K562 (cell line): ENCODE results near the gene LAMTOR5. TPM values are rescaled to one million over a fixed set of nuclear protein-coding genes. Genes with fewer than 3 reads are reported as not detected.

Experiments
- ATAC-seq: fragments of 200-7000 bp; cut with Tn5 transposase; 3 replicates; pipeline ENCODE4 v1.9.1; 2020; ENCODE audit warnings: moderate library complexity
- BruUV-seq: library from RNA; stranded (reverse); fragments of 400-500 nt; replicated peaks from 2 replicates; lab custom pipeline; 2021; lab: Mats Ljungman, UMichigan
- CTCF ChIA-PET: fragments of 300-600 bp; formaldehyde crosslinking; extraction: SDS; loops from one replicate; lab custom pipeline; 2021; ENCODE audit warnings: low intra/inter-chr PET ratio; lab: Yijun Ruan, JAX
- POLR2A ChIA-PET: fragments of 300-600, 350-650 bp; sonication (Branson Sonifier 250); formaldehyde crosslinking; extraction: SDS; loops from one replicate; lab custom pipeline; 2021; ENCODE audit warnings: antibody characterized with exemption, inconsistent platforms; lab: Yijun Ruan, JAX
- DNase-seq, 4 experiments: peaks; one replicate each; pipeline versions ENCODE4 v3.0.0 to v3.0.0-alpha.2; 2011 to 2018; ENCODE audit warnings: low spot score in 3 of 4, mixed read lengths in 3 of 4; ENCODE audit errors: extremely low read depth in 1 of 4
- FAIRE-seq: peaks from 2 replicates; lab custom pipeline; 2011; peaks lifted over from hg19 to GRCh38; lab: Jason Lieb, UNC
- H2AFZ ChIP-seq: 2 replicates; pipeline ENCODE4 v1.6.0; 2011; ENCODE audit warnings: low read depth, low read length, control low read depth, inconsistent platforms
- H3K27ac ChIP-seq: fragments of 200-600 bp; 3 replicates; pipeline ENCODE4 v1.8.0; 2011; ENCODE audit warnings: low read depth, mild to moderate bottlenecking, control low read depth, inconsistent platforms, low read length, moderate library complexity, mixed read lengths; ENCODE audit errors: extremely low read depth
- H3K27me3 ChIP-seq, 2 experiments: fragments of 300-600 bp in 1 of 2; 2 replicates in 1 of 2; 3 replicates in 1 of 2; pipeline versions ENCODE4 v1.6.0 to v1.8.0; 2011; ENCODE audit warnings: inconsistent platforms in 2 of 2, low read length in 2 of 2, mild to moderate bottlenecking in 1 of 2, mixed read lengths in 1 of 2, moderate library complexity in 1 of 2; ENCODE audit not compliant: control insufficient read depth in 2 of 2, insufficient read depth in 2 of 2
- H3K36me3 ChIP-seq: fragments of 300-600 bp; 3 replicates; pipeline ENCODE4 v1.8.0; 2011; ENCODE audit warnings: mild to moderate bottlenecking, low read length, inconsistent platforms; ENCODE audit not compliant: control insufficient read depth, insufficient read depth
- H3K4me1 ChIP-seq, 2 experiments: fragments of 200-600 bp in 1 of 2; replicated peaks in 1 of 2; 2 replicates in 1 of 2; 3 replicates in 1 of 2; pipeline versions ENCODE4 v1.5.1 to v1.8.0; 2011; ENCODE audit warnings: inconsistent platforms in 2 of 2, low read length in 2 of 2, mild to moderate bottlenecking in 1 of 2, mixed read lengths in 1 of 2, moderate library complexity in 1 of 2; ENCODE audit not compliant: control insufficient read depth in 2 of 2, insufficient read depth in 2 of 2
- H3K4me2 ChIP-seq: 2 replicates; pipeline ENCODE4 v1.6.1; 2011; ENCODE audit warnings: low read length, control low read depth, inconsistent platforms, mixed read lengths; ENCODE audit not compliant: insufficient read depth
- H3K4me3 ChIP-seq: fragments of 200-600 bp; sonication (generic), shearing (Covaris generic); 2 replicates; pipeline ENCODE4 v1.5.1; 2016; ENCODE audit warnings: control low read depth, inconsistent platforms
- H3K79me2 ChIP-seq: fragments of 200-600 bp; 3 replicates; pipeline ENCODE4 v1.8.0; 2011; ENCODE audit warnings: low read length, inconsistent platforms; ENCODE audit not compliant: control insufficient read depth, insufficient read depth
- H3K9ac ChIP-seq, 2 experiments: 2 replicates each; pipeline versions ENCODE4 v1.6.0 to v1.6.1; 2011; ENCODE audit warnings: low read depth in 2 of 2, low read length in 2 of 2, control low read depth in 1 of 2, inconsistent platforms in 1 of 2, mild to moderate bottlenecking in 1 of 2, mixed read lengths in 1 of 2; ENCODE audit not compliant: insufficient read depth in 1 of 2
- H3K9me1 ChIP-seq: one replicate; pipeline ENCODE4 v1.6.0; 2011; ENCODE audit warnings: inconsistent platforms, mild to moderate bottlenecking, low read length, moderate library complexity; ENCODE audit not compliant: control insufficient read depth, insufficient read depth
- H3K9me3 ChIP-seq: replicated peaks from 2 replicates; pipeline ENCODE4 v1.5.1; 2011; ENCODE audit warnings: low read depth, low read length, inconsistent platforms; ENCODE audit not compliant: control insufficient read depth, insufficient read depth
- H4K20me1 ChIP-seq: replicated peaks from 2 replicates; pipeline ENCODE4 v1.6.1; 2011; ENCODE audit warnings: low read length, inconsistent platforms, mixed read lengths; ENCODE audit not compliant: control insufficient read depth, insufficient read depth
- BCOR ChIP-seq: fragments of 450-650 bp; IDR thresholded peaks from 2 replicates; pipeline ENCODE4 v1.6.1; 2016
- CBFA2T3 ChIP-seq: fragments of 450-650 bp; IDR thresholded peaks from 2 replicates; pipeline ENCODE4 v1.6.1; 2017
- DEAF1 ChIP-seq: fragments of 450-650 bp; formaldehyde crosslinking; IDR thresholded peaks from 2 replicates; pipeline ENCODE4 v1.4.0; 2020; ENCODE audit warnings: mild to moderate bottlenecking, moderate library complexity
- FIP1L1 ChIP-seq: fragments of 200-400 bp; formaldehyde crosslinking; IDR thresholded peaks from 2 replicates; pipeline ENCODE4 v1.6.1; 2018; ENCODE audit warnings: mild to moderate bottlenecking, low read depth, low read length; ENCODE audit not compliant: poor library complexity, severe bottlenecking
- HNRNPL ChIP-seq: fragments of 200-400 bp; formaldehyde crosslinking; IDR thresholded peaks from 2 replicates; pipeline ENCODE4 v1.6.1; 2017; ENCODE audit warnings: low read depth, mild to moderate bottlenecking, low read length
- KDM2B ChIP-seq: fragments of 250-450 bp; sonication (Bioruptor Pico); IDR thresholded peaks from 2 replicates; pipeline ENCODE4 v1.8.0; 2021; ENCODE audit warnings: mild to moderate bottlenecking, moderate library complexity
- MTA2 ChIP-seq: fragments of 450-650 bp; IDR thresholded peaks from 2 replicates; pipeline ENCODE4 v1.6.1; 2016; ENCODE audit warnings: low read depth
- MXI1 ChIP-seq: IDR thresholded peaks from 2 replicates; pipeline ENCODE4 v1.6.1; 2011; ENCODE audit warnings: low read depth, mild to moderate bottlenecking, improper control_type of control experiment, low read length
- NCOA1 ChIP-seq: fragments of 450-650 bp; IDR thresholded peaks from 2 replicates; pipeline ENCODE4 v1.6.1; 2016; ENCODE audit warnings: low read depth
- POLR2AphosphoS5 ChIP-seq: IDR thresholded peaks from 2 replicates; pipeline ENCODE4 v1.6.1; 2011; ENCODE audit warnings: mild to moderate bottlenecking, low read depth, low read length, moderate library complexity; ENCODE audit not compliant: control insufficient read depth, insufficient read depth
- SMARCC2 ChIP-seq: fragments of 450-650 bp; IDR thresholded peaks from 2 replicates; pipeline ENCODE4 v1.6.1; 2017; ENCODE audit warnings: antibody characterized with exemption, moderate library complexity, mild to moderate bottlenecking, low read depth
- SREBF2 ChIP-seq: sonication (generic); formaldehyde crosslinking; IDR thresholded peaks from 2 replicates; pipeline ENCODE4 v1.4.0; 2020; ENCODE audit warnings: mild to moderate bottlenecking, missing genetic modification reagents
- TAF7 ChIP-seq: fragments of 450-650 bp; IDR thresholded peaks from 2 replicates; pipeline ENCODE4 v1.6.1; 2016; ENCODE audit warnings: missing genetic modification characterization, missing compliant biosample characterization
- THAP7 ChIP-seq: fragments of 250-450 bp; sonication (Bioruptor Pico); IDR thresholded peaks from 2 replicates; pipeline ENCODE4 v1.5.0; 2021
- YY1 ChIP-seq, 3 experiments: IDR thresholded peaks; 2 replicates each; pipeline ENCODE4 v1.6.1; 2011; ENCODE audit warnings: low read length in 2 of 3, mild to moderate bottlenecking in 2 of 3, moderate library complexity in 2 of 3, borderline replicate concordance in 1 of 3, control low read depth in 1 of 3, low read depth in 1 of 3; ENCODE audit not compliant: insufficient read depth in 3 of 3, insufficient replicate concordance in 2 of 3, control insufficient read depth in 1 of 3, insufficient read length in 1 of 3; ENCODE audit errors: extremely low read depth in 1 of 3
- ZC3H11A ChIP-seq: IDR thresholded peaks from 2 replicates; pipeline ENCODE4 v1.6.1; 2012; ENCODE audit warnings: low read depth, low read length, improper control_type of control experiment
- WGBS: fragments of 100-300 bp; shearing (Covaris generic); methylation state at CpG from one replicate; pipeline ENCODE4 v1.1.6; 2016; ENCODE audit warnings: low coverage, mixed read lengths; ENCODE audit not compliant: insufficient coverage; ENCODE audit errors: missing lambda C conversion rate; 5-methylcytosine and 5-hydroxymethylcytosine counted together
- in situ Hi-C: fragments of 300-500 bp; cut with MboI; formaldehyde crosslinking; loops from 4 replicates; pipeline ENCODE4 v1.15.0; 2018; ENCODE audit warnings: inconsistent platforms, mixed read lengths
- intact Hi-C: fragments of 100-400 bp; cut with micrococcal nuclease; formaldehyde crosslinking; loops from 2 replicates; pipeline ENCODE4 v1.14.2; 2022
- polyA plus RNA-seq, 8 experiments: library from polyadenylated mRNA; depleted of rRNA in 4 of 8; stranded (reverse) in 5 of 8; unstranded in 3 of 8; fragments of >200 nt; fragmentation: Nextera tagmentation in 2 of 8; fragmentation: Illumina TruSeq in 1 of 8; extraction: Ambion mirVana in 2 of 8; extraction: Trizol in 1 of 8; gene quantifications; 2 replicates each; pipeline versions ENCODE4 v1.2.1 to v1.2.3, GENCODE V29; 2011 to 2014; ENCODE audit warnings: inconsistent platforms in 1 of 8, missing spikeins in 1 of 8
- total RNA-seq, 7 experiments: library from RNA; depleted of rRNA in 6 of 7; stranded (reverse); fragments of >200 nt in 6 of 7; fragmentation: Illumina TruSeq in 2 of 7; extraction: Trizol in 2 of 7; gene quantifications; 2 replicates each; pipeline versions ENCODE4 v1.2.1 to v1.2.3, GENCODE V29; 2011 to 2021; ENCODE audit warnings: low replicate concordance in 1 of 7

LAMTOR5 gene
- total and polyA plus RNA-seq, 9 of the 15 experiments (the other 6 are each of a cell fraction or from before 2014, with no cell fraction given), result 118 to 712 (median 241) TPM

- H4K20me1 ChIP-seq, result 0 out of 2 replicates have a peak, but pooled peaks cover 3% of the 10 kb centered on the region
- BruUV-seq, result no TSS peak
- H3K4me1 ChIP-seq, result peaks cover 10 to 21% of the 10 kb centered on the region in 2 experiments; a peak in 4 of 5 replicates
- H3K4me2 ChIP-seq, result no peak overlapping the region
- no peaks in the 10 kb centered on the region for H3K79me2 ChIP-seq
- intact Hi-C loops (no loop called here), in situ Hi-C loops (no loop called here)
- H3K4me3 ChIP-seq, result no peak overlapping the region
- CTCF ChIA-PET, result no interaction called here
- FAIRE-seq (no peak), ATAC-seq (peak; percentile 26; the same call in 1 of the 3 replicates), DNase-seq (no peak)
- H2AFZ ChIP-seq, result no peak overlapping the region
- no peak overlapping the region for H3K27ac ChIP-seq
- no peaks in the 10 kb centered on the region for H3K9me1 ChIP-seq
- WGBS, result 2% methylated on average over 6 of the region's 6 CpGs
- H3K27me3 ChIP-seq, result peaks cover 35 to 58% of the 10 kb centered on the region in 2 experiments
- TF ChIP-seq YY1 (IDR thresholded peaks at IDR 0.05; ENCODE audit: borderline replicate concordance in 1 of 3, control insufficient read depth in 1 of 3, extremely low read depth in 1 of 3, insufficient read depth in 3 of 3, insufficient read length in 1 of 3, insufficient replicate concordance in 2 of 3, low read depth in 1 of 3, low read length in 2 of 3) (no peak), SREBF2 (CRISPR knock-in tag) (no peak), KDM2B (CRISPR knock-in tag) (no peak), BCOR (no peak), HNRNPL (no peak), THAP7 (CRISPR knock-in tag) (no peak), NCOA1 (no peak), POLR2AphosphoS5 (no peak), TAF7 (no peak), CBFA2T3 (no peak), FIP1L1 (no peak), SMARCC2 (no peak), DEAF1 (CRISPR knock-in tag) (no peak), ZC3H11A (no peak), MTA2 (no peak), MXI1 (no peak)
- H3K9ac ChIP-seq, result no peak overlapping the region; a peak in 1 of 4 replicates
- no peaks in the 10 kb centered on the region for H3K36me3 ChIP-seq
- POLR2A ChIA-PET, result interaction anchor here (0.6 to 3.5 kb wide), 8 partner anchors 9 to 97 kb away, joined by 3 to 24 read pairs (median 5); no protein-coding TSS in a partner anchor
- no peaks in the 10 kb centered on the region for H3K9me3 ChIP-seq
Observed at GRCh38 chr1:110430366-110430765, 22.9 kb upstream of the LAMTOR5 start.
